HG03378 (cell line): ENCODE results near the gene ZNF746.

ENCODE experiments used
- ATAC-seq: cut with Tn5 transposase; IDR thresholded peaks from one replicate; pipeline ENCODE4 v1.9.1; 2021; ENCODE audit warnings: mild to moderate bottlenecking, moderate library complexity; ENCODE audit not compliant: unreplicated experiment

Gene ZNF746

DNA sequence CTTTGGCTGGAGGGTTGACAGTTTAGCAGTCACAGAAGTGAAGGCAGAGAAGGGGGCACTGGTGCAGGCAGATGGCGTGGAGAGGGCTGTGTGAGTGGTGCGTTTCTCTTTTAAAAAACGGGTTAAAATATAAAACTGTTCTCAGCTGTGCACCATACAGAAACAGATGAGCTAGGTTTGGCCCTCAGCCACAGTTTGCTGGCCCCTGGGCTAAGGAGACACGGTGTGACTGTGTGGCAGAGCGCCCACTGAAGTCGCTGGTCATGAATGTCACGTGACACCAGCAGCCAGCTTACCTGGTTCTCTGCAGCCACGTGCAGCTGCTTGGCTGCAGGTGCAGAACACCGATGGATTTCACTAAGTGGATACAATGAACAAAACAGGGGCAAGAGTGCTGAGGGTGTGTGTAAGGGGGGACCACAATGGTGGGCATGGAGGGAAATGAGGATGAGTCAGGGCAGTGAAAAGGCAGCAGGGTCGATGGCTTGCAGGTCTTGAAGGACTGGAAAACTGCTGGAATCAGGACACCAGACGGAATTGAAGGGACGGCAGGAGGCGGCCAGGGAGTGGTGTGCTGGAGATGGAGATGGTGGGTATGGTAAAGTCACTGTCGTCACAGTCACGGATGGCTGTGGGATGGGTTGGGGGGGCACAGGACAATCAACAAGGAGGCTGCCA is 7.4 kb downstream of the ZNF746 start:
- no peak for ATAC-seq

DNA sequence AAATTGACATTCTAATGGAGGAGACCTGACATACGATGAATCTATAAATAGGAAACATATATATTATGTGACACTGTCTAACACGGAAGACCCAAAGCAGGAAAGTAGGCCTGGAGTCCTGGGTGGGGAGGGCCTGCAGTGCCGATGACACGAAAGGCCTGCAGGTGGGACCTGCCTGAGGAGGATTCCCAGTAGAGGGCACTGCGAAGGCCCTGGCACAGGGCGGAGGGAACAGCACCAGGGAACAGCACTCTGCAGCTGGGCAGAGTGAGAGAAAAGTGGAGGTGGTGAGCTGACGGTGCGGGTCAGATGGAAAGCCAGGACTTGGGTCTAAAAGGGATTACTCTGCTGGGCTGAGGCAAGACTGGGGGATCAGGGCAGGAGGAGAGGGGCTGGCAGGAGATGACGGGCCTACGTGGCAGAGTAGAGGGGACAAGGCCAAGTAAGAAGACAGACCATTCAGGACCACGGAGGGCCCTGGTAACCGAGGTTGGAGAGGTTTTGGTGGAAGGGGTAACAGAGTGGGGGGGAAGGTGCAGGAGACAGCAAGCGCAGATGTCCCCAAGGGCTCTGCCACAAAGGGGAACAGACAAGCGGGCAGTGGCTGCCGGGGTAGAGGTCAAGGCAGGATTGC is 8.1 kb downstream of the ZNF746 start:
- no peak for ATAC-seq

DNA sequence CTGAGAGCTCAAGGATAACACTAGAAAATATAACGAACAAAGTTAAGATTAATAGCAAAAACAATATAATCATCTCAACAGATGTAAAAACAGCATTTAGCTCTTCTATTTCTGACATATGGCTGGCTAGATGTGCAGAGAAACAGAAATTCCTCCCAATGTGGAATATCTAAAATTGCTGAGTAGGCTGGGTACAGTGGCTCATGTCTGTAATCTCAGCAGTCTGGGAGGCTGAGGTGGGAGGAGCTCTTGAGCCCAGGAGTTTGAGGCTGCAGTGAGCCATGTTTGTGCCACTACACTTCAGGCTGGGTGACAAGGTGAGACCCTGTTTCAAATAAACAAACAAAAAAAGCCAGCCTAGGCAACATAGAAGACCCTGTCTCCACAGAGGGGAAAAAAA is 18.0 kb downstream of the ZNF746 start:
- ATAC-seq = no peak

DNA sequence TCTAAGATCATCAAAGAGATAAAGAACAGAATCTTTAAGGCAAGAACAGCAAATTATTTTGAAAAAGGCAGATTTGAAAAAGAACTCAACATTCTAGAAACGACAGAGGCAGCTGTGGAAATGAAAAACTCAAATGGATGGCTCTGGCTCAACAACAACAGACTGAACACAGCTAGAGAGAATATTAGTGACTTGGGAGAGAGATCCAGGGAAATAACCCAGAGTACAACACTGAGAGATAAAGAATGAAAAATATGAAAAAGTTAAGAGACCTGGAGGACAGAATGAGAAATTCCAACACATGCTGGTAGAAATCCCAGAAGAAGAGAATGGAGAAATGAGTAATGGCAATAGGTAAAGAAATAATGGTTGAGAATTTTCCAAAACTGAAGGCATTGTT is 18.9 kb downstream of the ZNF746 start:
- ATAC-seq = no peak

DNA sequence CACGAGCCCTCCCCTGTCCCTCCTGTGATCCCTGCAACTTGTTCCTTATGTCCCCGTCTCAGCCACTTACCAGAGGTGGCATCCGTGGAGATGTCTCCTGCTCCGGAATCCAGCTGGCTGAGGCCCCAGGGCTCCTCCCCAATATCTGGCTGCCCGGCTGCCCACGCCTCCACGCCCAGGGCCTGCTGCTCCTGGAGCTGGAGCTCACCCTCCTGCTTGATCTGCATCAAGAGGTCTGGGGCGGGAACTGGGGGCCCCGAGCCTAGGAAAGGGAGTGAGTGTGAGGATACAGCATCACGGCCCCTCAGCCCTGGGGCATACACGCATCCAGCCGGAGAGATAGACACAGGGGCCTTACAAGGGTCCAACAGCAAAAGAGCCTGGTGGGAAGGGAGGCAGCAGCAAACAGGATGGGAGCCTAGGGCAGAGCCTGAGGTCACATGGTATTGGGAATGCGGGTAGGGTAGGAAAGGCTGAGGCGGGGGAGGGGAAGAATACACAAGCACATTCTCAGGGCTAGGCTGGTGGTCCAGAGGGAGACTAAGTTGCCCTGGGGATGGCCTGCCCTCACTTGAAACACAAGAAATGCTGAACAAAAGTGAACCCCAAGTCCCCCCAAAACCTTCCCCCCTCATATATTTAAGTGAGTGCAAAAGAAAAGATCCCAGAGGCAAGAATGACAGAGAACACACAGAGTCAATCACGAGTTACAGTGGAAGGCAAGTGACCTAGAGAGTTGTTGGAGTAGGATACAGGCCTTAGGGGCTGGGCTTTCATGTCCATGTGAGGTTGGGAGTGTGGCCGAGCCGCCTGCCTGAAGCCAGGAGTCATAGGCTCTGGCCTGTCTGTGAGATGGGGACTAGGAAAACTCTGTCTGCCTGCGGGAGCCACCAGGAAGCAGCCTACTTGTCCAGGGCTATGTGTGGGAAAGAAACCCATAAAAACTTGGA is 19.8 kb downstream of the ZNF746 start:
- no peak for ATAC-seq

DNA sequence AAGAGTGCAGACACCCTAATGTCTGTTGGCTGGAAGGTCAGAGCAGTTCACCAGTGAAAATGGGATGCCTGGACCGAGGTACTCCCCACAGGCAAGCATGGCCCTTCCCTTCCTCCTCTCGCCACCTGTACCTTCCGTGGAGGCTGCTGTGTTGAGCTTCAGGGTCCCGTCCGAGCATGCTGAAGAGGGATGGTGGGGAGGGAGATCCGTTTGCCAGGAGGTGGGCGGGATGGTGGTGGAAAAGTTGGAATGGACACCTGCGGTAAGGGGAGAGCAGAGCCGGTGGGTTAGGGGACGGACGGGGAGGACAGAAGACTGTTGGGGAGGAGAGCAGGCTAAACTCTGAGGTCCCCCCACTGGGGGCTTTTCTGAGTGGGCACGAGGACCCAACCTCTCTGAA is 20.8 kb downstream of the ZNF746 start:
- ATAC-seq = no peak

DNA sequence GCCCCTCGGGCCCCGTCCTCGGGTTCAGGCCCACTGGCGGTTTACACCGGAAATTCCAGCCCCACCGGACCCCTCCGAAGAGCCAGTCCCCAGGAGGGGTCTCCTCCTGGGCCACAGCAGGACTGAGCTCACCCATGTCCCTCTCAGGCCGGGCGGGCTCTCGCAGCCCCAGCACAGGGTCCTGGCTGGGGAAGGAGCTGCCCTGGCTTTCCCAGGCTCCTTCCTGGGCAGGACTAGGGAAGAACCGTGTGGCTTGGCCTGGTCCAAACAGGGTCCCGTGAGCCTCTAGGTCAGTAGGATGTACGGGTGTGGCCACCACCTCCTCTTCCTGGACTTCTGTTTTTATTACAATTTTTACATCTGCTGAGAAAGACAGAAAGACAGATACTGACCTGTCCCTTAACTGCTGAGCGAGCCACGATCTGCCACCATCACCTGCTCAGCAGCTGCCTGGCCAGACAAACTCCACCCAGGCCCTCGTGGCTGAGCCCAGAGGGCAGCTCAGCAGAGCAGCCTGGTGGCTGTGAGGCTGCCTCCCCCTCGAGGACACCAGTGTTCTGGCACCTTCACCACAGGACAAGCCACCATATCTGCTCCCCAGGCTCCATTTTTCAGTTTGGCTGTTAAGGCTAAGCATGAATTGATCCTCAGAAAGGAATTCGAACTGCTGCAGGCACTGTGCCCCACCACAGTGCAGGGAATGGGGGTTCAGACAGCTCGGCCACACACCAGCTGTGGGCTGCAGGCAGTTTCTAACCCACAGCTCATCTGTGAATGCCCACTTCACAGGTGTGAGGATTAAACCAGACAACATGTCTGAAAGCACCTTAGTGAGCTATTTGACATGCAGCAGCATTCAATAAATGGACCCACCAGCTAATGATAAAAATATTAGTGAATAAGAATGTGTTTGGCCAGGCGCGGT is 22.2 kb downstream of the ZNF746 start:
- ATAC-seq = no peak

DNA sequence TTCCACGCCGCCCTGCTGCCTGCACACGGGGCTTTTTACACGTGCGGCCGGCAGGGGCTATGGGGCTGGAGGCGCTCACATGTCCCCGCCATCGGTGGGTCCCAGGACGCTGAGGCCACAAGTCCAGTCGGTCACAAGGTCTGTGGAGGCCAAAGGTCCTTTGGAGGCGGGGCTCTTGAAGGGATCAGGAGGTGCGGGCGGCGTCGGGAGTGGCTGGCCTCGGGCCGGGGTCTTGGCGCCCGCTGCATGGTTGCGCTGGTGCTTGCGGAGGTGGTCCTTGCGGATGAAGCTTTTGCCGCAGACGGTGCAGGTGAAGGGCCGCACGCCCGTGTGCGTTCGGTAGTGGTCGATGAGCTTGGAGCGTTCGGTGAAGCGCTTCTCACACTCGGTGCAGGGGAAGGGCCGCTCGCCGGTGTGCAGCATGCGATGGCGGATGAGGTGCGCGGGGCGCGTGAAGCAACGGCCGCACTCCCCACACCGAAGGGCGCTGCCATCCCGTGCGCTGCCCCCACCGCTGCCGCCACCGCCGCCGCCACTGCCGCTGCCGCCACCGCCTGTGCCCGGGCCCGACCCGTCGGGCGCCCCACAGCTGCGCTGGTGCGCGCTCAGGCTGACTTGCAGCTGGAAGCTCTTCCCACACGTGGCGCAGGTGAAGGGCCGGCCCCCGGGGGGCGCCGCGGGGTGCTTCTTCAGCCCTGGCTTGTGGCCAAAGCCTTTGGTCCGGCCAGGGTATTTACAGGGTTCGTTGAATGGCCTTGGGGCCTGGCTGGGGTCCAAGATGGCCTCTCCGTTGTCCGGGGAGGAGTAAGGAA is 23.1 kb downstream of the ZNF746 start:
- no peak for ATAC-seq

DNA sequence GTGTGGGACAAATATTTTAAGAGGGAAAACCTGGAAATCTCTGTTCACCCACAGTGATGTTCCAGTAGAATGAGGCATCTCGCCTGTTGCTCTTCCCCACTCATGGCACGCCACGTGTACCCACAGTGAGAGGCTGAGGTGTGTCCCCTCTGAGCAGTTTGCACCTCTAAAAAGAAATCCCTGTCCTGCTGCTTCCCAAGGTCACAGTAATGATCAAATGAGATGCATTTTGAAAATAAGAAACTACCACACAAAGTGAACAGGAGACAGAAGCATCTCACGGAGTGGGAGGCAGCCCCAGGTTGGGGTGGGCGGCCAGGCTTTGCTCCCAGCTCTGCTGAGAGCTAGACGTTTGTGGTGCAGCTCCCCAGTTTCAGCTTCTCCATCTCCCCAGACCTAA is 24.4 kb downstream of the ZNF746 start:
- ATAC-seq = no peak

DNA sequence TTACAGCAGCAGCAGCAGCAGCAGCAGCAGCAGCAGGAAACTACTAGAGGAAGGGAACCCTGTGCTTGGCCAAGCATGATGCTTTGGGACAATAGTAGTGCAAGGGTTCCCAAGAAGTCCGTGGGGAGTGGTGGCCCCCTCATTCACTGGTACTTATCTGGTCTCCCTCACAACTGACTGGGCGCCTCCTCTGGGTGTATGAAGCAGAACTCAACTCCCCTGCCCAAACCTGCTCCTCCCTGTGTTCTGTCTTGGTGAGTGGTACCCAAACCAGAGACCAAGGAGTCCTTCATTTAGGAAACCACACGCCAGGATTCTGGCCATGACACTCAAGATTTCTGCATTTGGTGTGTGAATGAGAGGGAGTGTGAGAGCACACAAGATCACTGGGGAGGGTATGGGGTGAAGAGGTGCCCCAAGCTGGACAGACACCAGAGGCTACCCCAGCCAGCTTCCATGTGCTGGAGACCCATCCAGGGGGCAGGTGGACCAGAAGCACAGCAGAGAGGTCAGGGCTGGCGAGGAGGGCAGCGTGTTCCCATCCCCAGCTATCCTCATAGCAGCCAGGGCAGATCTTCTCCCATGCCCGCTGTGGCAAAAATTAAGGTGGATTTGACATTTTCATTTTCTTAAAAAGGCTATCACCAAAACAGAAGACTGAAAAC is 26.2 kb downstream of the ZNF746 start:
- no peak for ATAC-seq

DNA sequence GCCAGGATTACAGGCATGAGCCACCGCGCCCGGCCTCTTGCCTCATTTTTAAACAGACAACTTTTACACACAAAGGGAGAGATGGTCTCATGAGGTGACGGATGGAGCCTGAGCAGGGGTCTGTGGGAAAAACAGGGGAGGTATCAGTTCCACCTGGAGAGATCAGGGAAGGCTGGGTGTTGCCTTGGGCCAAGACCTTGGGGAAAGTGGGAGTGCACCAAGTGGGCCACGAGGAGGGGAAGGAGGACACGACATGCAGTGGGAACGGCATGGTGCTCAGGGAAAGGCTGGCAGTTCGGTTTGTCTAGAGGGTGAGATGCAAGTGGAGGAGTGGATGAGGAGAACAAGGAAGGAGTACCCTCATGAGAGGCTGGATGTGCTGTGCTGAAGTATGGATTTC is 27.8 kb downstream of the ZNF746 start:
- ATAC-seq = no peak

DNA sequence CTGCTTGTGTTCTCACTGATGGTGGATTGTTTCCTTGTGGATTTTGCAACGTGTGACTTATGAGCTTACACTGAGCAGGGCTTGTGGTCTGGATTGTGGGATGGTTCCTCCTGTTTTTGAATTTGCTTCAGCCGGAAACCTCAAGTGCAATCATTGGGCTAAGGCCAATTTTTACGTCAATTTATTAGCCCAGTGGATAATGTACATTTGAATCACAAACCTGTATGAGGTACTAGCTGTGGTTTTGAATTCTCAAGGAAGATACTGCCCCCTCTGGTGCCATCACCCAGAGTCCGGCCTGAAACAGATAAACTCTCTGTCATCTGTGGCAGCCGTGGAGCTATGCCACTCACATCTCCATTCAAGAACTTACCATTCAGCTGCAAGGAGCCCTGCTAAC is 29.4 kb downstream of the ZNF746 start:
- ATAC-seq = no peak

DNA sequence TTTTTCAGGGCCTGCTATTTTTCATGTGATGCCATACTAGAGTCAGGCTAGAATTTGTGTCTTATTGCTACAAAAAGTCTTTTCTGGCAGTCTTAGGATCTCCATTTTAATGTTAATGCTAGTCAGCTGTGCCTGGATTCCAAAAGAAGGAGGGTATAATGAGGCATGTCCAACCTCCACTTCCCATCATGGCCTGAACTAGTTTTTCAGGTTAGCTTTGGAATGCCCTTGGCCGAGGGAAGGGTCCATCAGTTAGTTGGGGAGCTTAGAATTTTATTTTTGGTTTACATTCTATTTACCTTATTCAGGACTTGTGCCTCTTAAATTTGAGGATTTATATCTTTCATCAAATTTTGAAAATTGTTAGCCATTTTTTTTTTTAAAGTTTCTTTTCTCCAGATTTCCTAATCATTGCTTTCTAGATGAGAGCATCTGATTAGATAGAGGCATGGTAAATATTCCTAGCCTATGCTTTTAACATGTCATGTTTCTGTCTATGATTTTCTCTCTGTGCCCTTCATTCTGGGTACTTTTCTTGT is 30.2 kb downstream of the ZNF746 start:
- no peak for ATAC-seq

DNA sequence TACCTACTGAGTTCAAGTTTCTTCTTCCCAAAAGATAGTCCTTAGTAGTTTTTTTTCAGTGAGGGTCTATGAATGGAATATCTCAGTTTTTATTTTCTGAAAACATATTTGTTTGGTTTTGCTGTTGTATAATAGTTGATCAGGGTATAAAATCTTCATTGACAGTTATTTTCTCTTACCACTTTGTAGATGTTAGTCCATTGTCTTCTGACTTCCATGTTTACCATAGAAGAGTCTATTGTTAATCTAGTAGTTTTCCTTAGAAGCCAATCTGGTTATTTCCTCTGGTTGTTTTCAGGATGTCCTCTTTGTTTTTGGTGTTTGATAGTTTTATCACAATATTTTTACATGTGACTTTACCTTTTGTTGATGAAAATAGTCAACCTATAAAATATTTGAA is 31.2 kb downstream of the ZNF746 start:
- no peak for ATAC-seq

DNA sequence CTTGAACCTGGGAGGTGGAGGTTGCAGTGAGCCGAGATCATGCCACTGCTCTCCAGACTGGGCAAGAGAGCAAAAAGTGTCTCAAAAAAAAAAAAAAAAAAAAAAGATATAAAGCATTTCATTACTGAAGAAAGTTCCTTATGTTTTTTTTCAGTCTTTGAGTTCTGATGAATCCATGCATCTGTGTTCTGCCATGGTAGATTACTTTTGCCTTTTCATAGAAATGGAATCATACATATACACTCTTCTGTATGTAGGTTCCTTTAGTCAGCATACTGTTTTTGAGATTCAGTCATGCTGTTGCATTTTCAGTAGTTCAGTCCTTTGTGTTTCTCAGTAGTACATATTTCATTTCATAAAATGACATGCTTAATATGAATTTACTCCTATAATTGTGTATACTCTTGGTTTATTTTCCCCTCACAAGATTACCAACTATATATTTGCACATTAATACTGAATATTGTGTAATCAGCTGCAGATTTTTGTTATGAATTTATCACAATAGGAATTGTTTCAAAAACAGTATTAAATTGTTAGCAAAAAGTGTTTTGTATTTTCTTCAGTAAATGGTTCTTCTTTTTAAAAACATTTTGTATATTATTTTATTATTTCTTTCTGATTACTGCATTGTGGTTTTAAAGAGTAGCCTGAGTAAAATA is 34.0 kb downstream of the ZNF746 start:
- ATAC-seq = no peak

DNA sequence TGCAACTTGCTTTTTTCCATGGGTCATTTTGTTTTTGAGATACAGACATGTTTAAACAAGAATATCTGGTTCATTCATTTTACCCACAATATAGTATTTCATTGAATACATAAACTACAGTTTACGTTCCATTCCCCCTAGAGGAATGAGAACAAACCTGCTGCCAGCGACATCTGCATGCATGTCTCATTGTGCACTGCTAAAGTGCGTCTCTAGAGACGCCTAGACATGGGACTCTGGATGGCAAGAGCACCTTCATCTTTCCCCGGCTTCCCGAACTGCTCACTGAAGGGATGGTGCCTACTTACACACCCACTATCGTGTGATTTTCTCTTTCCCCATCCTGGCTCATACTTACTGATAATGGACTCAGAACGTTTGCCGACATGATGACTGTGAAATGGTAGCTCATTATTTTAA is 35.5 kb downstream of the ZNF746 start:
- ATAC-seq = no peak

DNA sequence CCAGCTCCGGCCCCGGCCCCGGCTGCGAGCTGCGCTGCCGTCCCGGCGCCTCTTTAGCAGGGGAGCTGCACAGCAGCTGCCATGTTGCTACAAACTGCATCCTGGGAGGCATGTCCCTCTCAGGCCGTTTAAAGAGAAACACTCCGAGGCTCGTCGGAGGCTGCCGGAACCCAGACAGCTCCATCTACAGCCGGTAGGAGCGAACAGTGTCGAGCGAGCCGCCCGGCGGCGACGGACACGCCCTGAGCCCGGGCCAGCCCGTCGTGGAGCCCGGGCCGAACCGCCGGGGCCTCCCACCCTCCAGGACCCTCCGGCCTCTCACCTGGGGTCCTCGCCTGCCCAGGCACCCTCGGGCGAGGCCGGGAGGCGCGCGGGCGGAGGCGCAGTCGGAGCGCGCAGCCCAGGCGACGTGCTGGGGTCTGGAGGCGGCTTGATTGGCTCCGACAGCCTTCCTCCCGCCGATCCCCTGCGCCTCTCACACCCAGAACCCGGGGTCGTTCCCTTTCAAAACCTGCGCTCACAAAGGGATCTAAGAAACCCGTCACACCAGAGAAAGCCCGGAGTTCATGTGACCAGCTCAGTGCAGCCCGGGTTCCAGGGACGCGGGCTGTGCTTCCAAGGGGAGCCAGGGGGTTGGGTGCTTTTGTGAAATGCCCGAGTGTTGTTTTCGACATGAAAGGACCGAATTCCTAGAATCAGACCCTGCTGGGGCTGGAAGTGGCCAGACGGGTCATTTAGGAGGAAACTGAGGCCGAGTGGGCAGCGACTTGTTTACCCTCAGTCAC is 36.9 kb downstream of the ZNF746 start, which contains the start of gene ZNF777:
ZNF777 (minus strand) TSS at position 570 of the 785 bp plus-strand sequence. CDS start 5,040 bp downstream, outside the sequence.
- ATAC-seq = peak; percentile 95
